OCI-LY7 (cell line): ENCODE results near the gene IL32.

Experiments
- CTCF ChIP-seq: fragments of 200-600 bp; sonication (generic); conservative IDR thresholded peaks from 2 replicates; pipeline ENCODE4 v1.5.1; 2014; ENCODE audit warnings: mild to moderate bottlenecking, antibody characterized with exemption, low read length, moderate library complexity, mixed read lengths
- EZH2phosphoT487 ChIP-seq: fragments of 200-600 bp; sonication (generic); IDR thresholded peaks from 2 replicates; pipeline ENCODE4 v1.6.1; 2018; ENCODE audit warnings: low read depth, borderline replicate concordance, mild to moderate bottlenecking, mixed run types, antibody characterized with exemption, low read length, moderate library complexity, mixed read lengths

- TF ChIP-seq CTCF (no peak), EZH2phosphoT487 (peak; percentile 15; the same call in 1 of the 2 replicates)
Measured at GRCh38 chr16:3035972-3036725, 29.3 kb upstream of the IL32 start.
